HG03575 (cell line): Measurements from ENCODE around the gene HID1.

Experiments
- ATAC-seq: cut with Tn5 transposase; IDR thresholded peaks from one replicate; pipeline ENCODE4 v1.9.1; 2021; ENCODE audit not compliant: unreplicated experiment, insufficient number of reproducible peaks, low FRiP score; ENCODE audit errors: extremely low read depth

HID1 gene

GRCh38 chr17:74952431-74953133 is 20.0 kb downstream of the HID1 start:
- ATAC-seq, result no peak

- ATAC-seq, result no peak
These were observed 20.7 kb downstream of the HID1 start for GRCh38 chr17:74951680-74952421.

GRCh38 chr17:74951065-74951464 is 21.5 kb downstream of the HID1 start:
- ATAC-seq, result no peak

GRCh38 chr17:74950207-74950606 is 22.4 kb downstream of the HID1 start:
- no peak for ATAC-seq

GRCh38 chr17:74949455-74950115 is 23.0 kb downstream of the HID1 start:
- no peak for ATAC-seq

GRCh38 chr17:74947041-74947754 is 25.4 kb downstream of the HID1 start:
- no peak for ATAC-seq

GRCh38 chr17:74946641-74947040 is 25.9 kb downstream of the HID1 start:
- ATAC-seq, result no peak

- no peak for ATAC-seq
These were observed 27.0 kb downstream of the HID1 start for GRCh38 chr17:74945543-74945942.

- no peak for ATAC-seq
These were observed 28.6 kb downstream of the HID1 start for GRCh38 chr17:74943808-74944522.

GRCh38 chr17:74941128-74941725 is 31.3 kb downstream of the HID1 start:
- ATAC-seq, result no peak

- ATAC-seq, result no peak
These were observed 33.0 kb downstream of the HID1 start for GRCh38 chr17:74939534-74939933.

- ATAC-seq, result no peak
These were observed 34.2 kb downstream of the HID1 start for GRCh38 chr17:74938194-74938950.

- ATAC-seq, result no peak
These were observed 35.2 kb downstream of the HID1 start for GRCh38 chr17:74937064-74938051.

GRCh38 chr17:74936470-74936799 is 36.1 kb downstream of the HID1 start:
- no peak for ATAC-seq

GRCh38 chr17:74935585-74936469 is 36.7 kb downstream of the HID1 start, which contains the start of gene OTOP3:
Gene OTOP3, plus strand, starts transcription at chr17:74935898. Its CDS starts 24 bp downstream, at chr17:74935922.
- ATAC-seq, result no peak

- ATAC-seq, result no peak
These were observed 37.5 kb downstream of the HID1 start for GRCh38 chr17:74935048-74935447.
